GM12801 (cell line): ENCODE results near the gene REV3L.

ENCODE experiments used
- CTCF ChIP-seq: IDR thresholded peaks from one replicate; pipeline ENCODE4 v1.5.1; 2011; ENCODE audit warnings: control low read depth; ENCODE audit not compliant: insufficient read length; ENCODE audit errors: extremely low read depth

Gene REV3L

GRCh38 chr6:111357705-111358104 lies 125.3 kb downstream of the REV3L start:
- TF ChIP-seq CTCF, result no peak

DNA sequence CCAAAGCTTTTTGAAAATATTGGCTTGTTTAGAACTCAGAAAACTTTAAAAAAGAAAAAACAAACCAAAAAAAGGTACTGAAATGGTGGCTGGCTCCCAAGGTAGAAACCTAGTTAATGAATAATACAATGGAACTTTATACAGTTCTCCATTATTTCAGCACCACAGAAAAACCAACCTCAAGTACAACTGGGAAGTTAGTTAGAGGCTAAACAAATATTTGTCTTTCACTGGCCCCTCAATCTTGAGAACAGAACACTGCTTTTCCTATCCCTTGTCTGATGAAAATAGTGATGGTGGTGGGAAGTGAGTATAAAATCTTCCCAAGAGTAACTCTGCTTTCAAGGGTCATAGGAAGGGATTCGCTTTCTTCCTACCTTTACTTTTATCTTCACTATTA lies 126.5 kb downstream of the REV3L start:
- no peak for TF ChIP-seq CTCF

DNA sequence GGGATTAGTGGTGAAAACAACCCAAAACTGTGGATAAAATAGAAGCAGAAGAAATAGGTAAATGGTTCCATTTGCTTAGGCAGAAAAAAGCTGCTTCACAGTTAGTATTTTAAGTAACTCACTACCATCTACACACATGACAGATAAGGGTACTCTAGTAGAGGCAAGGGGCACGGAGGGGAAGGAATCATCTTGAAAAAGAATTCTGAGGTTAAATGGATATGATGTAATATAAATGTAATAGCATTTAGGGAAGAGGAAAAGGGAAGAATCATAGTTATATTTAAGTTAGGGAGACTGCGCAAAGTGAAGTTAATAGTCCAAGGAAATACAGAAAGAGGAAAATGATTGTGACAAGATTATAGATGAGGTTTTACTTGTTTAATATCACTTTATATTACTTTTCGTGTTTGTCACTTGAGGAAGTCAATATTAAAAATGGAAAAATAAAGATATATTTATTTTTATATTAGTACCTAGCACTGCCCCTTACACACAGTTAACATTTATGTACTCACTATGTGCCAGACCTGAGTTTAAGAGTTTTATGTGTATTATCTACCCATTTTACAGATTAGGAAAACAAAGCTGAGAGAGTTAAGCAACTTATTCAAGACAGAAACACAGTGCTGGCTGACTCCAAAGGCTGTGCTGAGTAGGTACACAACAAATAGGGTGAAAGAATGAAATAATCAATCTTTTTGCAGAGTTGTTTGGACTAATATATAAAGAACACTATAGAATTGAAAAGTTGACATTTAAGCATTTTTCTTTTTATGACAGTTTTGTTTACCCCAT lies 128.1 kb downstream of the REV3L start:
- TF ChIP-seq CTCF, result no peak

- TF ChIP-seq CTCF, result no peak
Measured at GRCh38 chr6:111353912-111354462, 129.0 kb downstream of the REV3L start.

GRCh38 chr6:111347589-111347988 lies 135.4 kb downstream of the REV3L start:
- no peak for TF ChIP-seq CTCF

DNA sequence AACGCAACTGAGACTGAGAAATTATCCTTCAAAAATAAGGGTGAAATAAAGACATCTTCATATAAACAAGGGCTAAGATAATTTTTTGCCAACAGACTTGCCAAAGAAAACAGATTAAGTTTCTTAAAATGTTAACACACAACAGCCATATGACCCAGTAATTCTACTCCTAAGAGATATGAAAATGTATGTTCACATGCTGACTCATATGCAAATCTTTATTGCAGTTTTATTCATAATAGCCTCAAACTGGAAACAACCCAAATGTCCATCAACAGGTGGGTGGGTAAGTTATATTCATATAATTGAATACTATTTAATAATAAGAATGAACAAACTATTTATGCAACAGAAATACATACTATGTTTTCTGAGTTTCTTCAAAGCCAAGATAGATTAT lies 140.1 kb downstream of the REV3L start:
- TF ChIP-seq CTCF, result no peak

- no peak for TF ChIP-seq CTCF
Measured at GRCh38 chr6:111339294-111339693, 143.7 kb downstream of the REV3L start.
